Stimulated activated CD4-positive, alpha-beta T cell treated with anti-CD3 and anti-CD28 coated beads, Interleukin-12 subunit alpha, Interleukin-12 subunit beta, amount 100 ng/mL, for 24 hours (primary cell): ENCODE data around the gene SHISA5.
"Not testable (repeated sequence)": the region's sequence is repeated elsewhere in the genome, so short reads cannot be mapped to it uniquely, and the experiment has no call there.

Experiments used
- DNase-seq, 2 experiments: peaks; one replicate each; pipeline ENCODE4 v3.0.0-alpha.2; 2020; ENCODE audit warnings: low read depth in 2 of 2

SHISA5 gene

DNA sequence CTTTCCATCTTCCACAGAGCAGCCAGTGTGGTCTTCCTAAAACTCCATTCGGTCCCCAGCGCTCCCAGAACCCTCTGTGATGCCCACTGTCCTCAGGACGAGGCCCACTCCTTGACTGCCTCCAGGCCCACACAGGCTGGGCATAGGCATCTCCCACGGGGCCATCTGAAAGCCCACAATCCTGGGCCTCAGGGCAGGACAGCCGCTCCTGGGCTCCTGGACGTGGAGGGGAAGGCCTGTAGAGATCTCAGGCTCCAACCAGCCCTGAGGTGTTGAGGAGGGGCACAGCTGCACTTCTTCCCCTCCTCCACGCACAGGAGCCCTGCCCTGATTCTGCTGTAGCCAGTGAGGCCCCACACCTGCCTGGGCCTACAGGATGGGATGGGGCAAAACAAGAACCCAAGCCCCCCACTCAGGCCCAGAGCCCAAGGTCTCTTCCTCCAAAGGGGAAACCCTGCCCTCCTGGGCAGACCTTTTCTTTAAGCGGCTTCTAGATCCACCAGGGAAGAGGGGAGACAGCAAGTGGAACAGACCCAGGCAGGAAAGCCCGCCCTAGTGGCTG lies 25.9 kb downstream of the SHISA5 start:
- DNase-seq = no peak

DNA sequence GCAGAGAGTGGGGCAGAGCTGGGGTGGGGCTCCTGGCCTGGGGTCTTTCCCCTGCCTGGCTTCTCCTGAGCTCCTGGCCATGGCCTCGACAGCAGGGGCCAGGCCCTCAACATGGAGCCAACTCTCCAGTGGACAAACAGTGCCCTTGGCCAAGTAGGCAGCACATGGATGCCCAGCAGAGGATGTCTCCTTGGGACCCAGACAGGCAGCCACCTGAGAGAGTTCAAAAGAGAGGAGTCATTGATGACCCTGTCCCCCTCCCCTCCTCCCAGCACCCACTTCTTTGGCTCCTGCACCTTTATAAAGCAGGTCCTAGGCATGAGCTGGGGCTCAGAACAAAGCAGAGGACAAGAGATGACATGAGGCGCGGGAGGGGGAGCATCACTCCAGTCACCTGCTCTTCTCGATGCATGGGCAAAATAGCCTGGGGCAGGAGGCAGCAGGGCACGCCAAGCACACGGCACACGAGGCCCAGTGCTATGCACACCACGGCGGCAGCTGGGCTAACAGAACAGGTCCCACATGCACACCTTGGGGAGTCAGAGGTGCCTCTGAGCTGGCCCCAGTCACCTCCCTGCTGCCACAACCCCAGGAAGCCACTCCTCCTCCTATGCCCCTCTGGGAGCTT lies 27.4 kb downstream of the SHISA5 start:
- DNase-seq = no peak

DNA sequence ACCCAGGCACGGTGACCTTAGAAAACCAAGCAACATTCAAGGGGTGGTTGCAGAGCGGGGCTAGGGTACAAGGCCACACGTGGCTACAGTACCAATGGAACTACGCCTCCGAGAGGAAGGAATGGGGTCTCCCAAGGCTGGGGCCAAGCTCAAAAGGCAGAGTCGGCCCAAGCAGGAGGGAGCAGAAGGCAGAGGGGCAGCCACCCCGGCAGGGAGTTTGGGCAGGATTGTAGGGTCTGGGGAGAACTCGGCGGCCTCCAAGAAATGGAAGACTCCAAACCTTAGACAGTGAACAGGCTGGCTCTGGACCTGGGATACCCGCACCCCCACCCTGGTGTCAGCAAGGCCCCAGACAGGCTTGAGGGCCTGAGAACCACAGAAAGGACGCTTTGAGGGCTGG lies 28.8 kb downstream of the SHISA5 start:
- DNase-seq = no peak

DNA sequence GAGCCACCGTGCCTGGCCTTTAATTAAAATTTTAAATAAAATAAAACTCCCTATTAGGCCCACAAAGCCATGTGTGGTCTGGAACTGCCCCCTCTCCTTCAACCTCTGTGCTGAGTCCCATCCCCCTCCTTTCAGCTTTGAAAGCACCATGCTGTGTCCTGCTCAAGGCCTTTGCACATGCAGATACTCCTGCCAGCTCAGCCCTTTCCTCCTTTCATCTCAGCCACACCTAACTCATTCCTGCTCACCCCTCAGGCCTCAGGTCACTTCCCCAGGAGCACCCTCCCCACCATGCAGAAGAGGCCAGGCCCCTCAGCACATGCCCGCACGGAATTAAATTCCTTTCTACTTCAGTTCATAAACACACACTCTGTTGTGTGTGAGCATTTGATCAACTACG lies 29.4 kb downstream of the SHISA5 start:
- no peak for DNase-seq

DNA sequence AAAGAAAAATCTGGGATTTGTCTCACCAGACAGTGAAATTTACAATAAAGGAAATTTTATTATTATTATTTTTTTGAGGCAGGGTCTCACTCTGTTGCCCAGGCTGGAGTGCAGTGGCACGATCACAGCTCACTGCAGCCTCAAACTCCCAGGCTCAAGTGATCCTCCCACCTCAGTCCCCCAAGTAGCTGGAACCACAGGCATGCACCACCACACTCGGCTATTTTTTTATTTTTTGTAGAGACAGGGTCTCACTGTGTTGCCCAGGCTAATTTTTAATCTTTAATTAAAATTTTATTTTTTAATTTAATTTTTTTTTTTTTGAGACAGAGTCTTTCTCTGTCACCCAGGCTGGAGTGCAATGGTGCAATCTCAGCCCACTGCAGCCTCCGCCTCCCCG lies 29.9 kb downstream of the SHISA5 start:
- DNase-seq = not testable (repeated sequence)

DNA sequence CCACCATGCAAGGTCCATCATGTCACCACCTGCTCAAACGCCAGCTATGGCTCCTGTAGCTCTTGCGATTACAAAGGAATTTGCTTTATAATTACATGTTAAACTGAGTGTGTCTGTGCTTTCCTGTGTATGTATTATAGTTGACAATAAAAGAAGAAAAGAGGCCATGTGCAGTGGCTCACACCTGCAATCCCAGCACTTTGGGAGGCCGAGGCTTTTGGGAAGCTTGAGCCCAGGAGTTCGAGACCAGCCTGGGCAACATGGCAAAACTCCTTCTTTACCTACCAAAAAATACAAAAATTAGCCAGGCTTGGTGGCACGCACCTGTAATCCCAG lies 30.4 kb downstream of the SHISA5 start:
- DNase-seq = no peak

DNA sequence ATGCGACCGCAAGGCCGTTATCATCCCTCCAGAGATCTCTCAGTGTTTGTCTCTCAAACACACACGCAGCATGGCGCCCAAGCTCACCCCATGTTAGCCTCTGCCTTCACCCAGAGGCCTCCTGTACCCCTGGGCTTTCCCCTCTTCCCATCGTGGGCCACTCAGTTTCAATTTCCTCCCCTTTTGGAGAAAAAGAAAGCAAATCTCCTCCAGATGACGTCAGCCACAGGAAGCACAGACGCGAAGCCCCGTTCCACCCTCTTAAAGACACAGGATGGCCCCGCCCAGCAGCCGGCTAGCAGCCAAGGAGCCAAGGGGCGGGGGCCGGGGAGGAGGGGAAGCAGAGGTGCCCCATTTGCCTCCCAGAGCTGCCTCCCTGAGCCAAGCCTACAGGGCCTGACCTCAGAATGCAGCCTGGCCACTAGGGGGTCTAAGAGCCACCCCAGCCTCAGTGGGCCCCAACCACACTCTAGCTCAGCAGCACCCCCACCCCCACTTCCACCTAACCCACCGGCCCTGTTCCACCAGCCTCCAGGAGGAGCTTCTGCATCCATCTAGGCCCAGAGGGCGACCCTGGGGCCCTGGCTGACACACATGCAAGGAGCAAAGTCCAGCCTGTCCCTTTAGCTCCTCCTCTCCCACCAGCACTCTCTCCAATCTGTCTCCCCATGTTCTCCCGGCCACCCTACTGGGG lies 30.9 kb downstream of the SHISA5 start:
- DNase-seq = peak; percentile 88 to 96

DNA sequence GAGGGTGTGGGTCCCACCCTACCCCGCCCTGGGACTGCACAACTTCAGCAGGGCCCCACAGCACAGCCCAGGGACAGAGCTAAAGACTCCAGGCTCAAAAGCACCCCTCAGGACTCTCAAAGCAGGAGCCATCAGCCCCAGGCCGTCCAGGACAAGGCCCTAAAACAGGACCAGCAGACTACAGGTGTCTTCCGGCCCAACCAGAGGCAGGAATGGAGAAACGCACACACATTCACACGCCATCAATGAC lies 31.4 kb downstream of the SHISA5 start:
- DNase-seq = no peak

DNA sequence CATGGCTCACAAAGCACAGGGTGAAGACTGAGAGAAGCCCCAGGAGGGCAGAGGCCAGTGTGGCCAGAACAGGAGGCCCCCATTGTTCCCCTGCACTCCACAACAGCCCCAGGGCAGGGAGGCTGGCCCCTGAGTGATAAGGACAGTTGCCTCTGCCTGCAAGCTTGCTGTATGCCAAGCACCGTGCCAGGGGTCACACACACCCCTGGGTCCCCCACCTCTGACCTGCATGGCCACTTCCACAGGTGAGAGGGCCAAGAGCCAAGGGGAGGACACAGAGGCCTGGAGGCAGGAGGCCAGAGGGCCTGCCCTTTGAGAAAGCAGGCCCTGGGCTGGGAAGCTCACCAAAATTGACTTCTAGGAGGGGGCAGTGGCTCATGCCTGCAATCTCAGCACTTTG lies 33.7 kb downstream of the SHISA5 start:
- no peak for DNase-seq

DNA sequence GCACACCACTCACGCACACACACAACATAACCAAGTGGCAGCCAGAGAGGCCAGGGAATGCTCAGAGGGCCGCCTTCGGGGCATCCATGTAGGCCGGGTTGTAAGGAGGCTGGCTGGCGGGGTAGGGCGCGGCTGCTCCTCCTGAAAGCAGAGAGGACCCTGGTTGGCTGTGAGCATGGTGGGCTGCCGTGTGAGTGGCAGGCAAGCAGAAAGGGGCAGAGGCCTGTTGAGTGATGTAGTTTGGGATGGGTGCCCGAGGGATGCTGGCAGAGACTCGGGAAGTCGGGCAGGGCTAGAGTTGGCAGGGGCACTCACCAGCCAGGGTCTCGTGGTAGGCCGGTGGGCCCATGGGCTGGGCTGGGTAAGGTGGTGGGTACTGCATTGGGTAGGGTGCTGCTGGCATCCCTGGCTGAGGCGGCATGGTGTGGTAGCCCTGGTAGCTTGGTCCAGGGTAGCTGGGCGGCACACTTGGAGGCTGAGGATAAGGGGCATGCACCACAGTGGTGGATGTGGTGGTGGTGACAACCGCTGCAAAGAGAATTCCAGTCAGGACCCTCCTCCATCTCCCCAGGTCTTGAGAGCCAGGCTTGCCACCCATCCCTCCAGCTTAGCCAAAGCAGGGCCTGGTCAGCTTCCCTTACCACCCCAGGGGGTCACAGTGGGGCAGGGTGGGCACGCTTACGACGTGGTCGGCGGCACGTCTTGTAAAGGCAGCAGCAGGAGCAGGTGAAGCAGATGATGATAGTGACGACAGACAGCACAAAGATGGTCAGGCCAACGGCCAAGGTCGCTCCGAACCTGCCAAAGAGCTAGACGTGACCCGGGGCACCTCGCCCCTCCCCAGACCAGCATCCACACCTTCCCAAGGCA lies 34.7 kb downstream of the SHISA5 start:
- DNase-seq = no peak

DNA sequence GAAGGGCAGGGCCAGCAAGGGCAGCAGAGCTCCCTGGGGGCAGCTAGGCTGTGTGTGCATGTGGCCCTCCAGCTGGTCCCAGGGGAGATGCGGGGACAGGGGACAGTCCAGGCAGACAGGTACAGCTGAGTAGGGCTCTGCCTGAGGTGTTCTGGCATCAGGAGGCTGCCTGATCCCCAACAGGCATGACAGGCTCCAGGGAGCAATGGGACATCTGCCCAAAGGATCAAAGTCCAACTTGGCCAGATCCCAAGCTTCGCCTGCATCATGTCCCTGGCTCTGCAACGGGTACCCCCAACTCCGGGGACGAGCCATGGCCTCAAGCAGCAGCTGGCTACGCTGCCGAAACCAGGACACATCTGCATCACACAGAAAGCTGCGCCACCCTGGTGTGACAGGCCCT lies 35.6 kb downstream of the SHISA5 start:
- DNase-seq = no peak

DNA sequence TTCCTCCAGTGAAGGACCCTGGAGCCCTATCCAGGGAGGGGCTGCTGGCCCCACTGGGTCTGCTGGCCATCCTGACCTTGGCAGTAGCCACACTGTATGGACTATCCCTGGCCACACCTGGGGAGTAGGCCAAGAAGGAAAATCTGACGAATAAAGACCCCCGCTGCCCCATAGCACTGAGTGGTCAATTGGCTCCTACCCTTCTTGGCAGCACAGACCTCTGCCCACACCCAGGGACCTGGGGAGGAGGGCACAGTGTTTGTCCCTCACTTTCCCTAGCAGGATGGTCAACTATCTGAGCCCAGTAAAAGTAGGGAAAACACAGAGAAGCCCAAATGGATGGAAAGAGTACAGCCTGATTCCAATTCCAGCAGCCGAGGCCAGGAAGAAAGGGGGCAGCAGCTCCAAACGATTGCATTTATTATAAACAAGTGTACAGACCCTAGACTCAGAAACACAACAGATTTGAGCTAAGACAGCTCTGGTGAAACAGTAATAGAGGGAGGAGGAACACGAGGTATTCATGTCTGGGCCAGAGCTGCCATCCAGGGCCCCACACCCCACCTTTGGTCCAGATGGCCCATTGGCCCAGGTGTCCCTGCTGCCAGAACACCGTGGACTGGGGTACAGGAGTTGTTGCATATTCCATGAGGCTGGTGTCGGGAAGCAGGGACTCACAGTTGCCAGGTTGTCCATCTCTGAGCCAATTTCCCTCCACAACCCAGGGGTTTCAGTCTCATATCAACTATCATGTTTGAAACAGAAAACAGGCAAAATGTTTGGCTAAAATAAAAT lies 36.3 kb downstream of the SHISA5 start:
- no peak for DNase-seq

DNA sequence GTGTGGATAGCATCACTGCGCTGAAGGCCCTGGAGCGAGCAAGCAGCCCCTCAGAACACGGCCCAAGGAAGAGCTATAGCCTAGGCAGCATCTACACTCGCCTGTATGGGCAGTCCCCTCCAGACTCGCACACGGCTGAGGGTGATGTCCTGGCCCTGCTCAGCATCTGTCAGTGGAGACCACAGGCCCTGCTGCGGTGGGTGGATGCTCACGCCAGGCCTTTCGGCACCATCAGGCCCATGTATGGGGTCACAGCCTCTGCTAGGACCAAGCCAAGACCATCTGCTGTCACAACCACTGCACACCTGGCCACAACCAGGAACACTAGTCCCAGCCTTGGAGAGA lies 36.9 kb downstream of the SHISA5 start:
- DNase-seq = no peak

DNA sequence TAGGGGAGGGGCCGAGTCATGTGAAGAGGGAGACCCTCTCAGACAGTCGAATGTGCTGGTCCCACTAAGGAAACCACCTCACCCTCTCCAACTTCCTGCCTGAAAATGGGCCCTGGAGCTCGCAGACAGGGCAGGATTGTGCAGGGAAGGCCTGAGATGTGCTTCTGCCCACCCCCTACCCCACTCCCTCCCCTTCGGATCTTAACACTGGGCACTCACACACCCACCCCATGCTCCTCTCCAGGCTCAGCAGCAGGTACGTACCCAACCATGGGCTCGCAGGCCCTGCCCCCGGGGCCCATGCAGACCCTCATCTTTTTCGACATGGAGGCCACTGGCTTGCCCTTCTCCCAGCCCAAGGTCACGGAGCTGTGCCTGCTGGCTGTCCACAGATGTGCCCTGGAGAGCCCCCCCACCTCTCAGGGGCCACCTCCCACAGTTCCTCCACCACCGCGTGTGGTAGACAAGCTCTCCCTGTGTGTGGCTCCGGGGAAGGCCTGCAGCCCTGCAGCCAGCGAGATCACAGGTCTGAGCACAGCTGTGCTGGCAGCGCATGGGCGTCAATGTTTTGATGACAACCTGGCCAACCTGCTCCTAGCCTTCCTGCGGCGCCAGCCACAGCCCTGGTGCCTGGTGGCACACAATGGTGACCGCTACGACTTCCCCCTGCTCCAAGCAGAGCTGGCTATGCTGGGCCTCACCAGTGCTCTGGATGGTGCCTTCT lies 37.4 kb downstream of the SHISA5 start:
- no peak for DNase-seq

DNA sequence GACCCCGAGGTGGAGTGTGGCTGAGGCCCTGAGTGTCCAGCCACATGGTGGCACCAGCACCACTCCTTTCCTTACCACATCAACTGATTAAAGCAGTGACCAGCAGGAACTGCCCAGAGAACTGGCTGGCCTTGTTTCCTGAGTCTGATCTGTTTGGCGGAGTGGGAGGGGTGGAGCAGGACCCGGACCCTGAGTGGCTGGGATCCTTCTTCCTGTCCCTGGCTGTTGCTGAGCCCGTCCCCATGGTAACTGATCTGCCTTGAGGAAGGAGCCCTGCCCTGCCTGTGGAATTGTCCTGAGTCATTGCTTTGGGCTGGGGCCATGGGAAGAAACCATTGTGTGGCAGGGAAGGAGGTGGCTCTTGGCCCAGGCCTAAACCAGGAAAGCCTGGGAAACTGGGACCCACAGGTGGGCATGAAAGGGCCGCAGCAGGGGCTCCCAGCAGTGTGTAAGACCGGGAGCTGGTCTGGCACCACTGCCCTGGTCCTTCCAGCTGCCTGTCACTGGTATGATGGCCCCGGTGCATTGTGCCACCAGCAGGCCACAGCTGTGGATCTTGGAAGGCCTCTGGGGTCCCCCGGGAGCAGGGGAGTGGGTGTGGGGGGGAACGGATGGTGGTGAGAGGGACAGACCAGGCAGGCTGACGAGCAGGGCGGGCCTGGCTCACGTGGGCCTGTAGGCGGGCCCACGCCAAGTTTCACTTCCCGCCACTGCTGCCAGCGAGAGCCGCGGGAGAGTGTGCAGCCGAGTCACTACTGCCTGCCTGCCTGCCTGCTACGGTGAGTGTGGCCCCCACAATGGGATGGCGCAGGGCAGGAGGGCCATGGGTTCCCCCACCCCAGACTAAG lies 38.2 kb downstream of the SHISA5 start:
- peak; percentile 64 to 73 for DNase-seq

DNA sequence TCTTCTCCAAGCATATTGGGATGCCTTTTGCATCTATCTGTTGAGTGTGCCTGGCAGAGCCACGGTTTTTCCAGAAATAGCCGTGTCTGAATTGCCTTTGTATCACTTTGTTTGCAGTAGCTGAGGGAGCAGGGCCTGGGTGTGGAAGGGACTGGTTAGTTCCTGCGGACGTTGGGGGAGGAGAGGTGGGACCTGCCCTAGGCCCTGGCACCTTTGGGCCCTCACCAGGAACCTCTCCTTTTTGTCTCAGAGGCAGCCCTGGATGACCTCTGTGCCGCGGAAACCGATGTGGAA lies 38.8 kb downstream of the SHISA5 start:
- DNase-seq = no peak

DNA sequence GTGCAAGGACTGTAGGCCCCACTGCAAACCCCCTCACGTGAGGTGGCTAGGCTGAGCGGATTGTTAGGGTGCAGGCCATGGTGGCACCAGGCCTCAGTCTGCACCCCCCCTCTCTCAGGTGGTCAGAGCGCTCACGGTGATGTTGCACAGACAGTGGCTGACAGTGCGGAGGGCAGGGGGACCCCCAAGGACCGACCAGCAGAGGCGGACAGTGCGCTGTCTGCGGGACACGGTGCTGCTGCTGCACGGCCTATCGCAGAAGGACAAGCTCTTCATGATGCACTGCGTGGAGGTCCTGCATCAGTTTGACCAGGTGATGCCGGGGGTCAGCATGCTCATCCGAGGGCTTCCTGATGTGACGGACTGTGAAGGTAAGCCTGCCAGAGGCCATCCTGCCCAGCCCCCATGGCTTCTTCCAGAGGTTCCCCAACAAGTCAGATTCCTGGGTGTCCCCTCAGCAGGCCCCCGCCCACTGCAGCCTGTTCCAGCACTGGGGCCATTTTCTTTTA lies 39.2 kb downstream of the SHISA5 start:
- no peak for DNase-seq

DNA sequence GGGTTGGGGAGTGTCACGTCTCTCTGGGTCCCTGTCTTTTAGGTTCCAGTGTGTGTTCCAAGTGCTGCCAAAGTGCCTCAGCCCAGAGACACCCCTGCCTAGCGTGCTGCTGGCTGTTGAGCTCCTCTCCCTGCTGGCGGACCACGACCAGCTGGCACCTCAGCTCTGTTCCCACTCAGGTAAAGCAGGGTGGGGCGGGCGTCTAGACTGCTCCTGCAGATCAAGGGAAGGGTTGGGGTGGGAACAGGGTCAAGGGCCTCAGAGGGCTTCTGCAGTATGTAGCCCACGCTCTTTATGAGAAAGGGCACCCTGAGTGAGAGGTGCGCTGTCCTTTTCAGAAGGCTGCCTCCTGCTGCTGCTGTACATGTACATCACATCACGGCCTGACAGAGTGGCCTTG lies 40.3 kb downstream of the SHISA5 start:
- no peak for DNase-seq

DNA sequence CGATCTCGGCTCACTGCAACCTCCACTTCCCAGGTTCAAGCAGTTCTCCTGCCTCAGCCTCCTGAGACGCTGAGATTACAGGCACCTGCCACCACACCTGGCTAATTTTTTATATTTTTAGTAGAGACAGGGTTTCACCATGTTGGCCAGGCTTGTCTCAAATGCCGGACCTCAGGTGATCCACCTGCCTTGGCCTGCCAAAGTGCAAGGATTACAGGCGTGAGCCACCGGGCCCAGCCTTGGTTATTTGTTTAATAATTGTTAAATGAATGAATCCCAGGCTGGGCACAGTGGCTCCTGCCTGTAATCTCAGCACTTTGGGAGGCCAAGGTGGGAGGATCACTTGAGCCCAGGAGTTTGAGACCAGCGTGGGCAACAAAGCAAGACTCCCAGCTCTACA lies 42.2 kb downstream of the SHISA5 start:
- not testable (repeated sequence) for DNase-seq

DNA sequence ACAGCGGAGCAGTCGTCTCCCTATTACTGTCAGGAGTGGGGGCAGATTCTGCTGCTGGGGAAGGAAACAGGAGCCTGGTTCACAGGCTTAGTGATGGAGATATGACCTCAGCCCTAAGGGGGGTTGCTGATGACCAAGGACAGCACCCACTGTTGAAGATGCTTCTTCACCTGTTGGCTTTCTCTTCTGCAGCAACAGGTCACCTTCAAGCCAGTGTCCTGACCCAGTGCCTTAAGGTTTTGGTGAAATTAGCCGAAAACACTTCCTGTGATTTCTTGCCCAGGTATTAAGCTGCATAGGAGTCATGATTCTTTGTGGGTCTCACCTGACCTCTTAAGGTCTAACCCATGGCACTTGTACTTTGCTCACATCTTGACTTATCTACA lies 43.5 kb downstream of the SHISA5 start:
- no peak for DNase-seq
